ENCODE data around the gene SLC25A51.

DNA sequence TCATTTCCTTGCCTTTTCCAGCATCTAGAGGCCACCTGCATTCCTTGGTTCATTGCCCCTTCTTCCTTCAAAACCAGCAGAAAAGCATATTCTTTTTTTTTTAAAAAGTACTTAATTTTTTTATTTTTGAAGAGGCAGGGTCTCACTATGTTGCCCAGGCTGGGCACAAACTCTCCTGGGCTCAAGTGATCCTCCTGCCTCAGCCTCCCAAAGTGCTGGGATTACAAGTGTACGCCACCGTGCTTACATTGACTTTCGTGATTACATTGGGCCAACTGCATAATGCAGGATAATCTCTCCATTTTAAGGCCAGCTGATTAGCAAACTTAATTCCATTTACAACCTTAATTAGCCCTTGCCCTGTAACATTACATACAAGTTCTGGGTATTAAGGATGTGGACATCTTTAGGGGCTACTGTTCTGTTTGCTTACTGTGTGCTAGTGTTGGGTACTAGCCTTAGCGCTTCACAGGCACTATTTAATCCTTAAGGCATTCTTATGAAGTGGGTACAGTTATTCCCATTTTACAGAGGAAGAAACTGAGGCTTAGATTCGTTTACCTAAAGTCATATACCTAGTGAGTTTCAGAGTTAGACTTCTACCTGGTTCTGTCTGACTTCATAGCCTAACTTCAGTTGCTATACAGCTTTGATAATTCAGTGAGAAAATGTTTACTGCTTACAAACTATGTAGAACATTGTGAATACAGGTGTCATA is 33.7 kb downstream of the SLC25A51 start:
- no peak for TF ChIP-seq POLR2A (IDR thresholded peaks at IDR 0.05)
- TF ChIP-seq, protein P1, sequence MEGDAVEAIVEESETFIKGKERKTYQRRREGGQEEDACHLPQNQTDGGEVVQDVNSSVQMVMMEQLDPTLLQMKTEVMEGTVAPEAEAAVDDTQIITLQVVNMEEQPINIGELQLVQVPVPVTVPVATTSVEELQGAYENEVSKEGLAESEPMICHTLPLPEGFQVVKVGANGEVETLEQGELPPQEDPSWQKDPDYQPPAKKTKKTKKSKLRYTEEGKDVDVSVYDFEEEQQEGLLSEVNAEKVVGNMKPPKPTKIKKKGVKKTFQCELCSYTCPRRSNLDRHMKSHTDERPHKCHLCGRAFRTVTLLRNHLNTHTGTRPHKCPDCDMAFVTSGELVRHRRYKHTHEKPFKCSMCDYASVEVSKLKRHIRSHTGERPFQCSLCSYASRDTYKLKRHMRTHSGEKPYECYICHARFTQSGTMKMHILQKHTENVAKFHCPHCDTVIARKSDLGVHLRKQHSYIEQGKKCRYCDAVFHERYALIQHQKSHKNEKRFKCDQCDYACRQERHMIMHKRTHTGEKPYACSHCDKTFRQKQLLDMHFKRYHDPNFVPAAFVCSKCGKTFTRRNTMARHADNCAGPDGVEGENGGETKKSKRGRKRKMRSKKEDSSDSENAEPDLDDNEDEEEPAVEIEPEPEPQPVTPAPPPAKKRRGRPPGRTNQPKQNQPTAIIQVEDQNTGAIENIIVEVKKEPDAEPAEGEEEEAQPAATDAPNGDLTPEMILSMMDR (IDR thresholded peaks at IDR 0.05), result no peak

Data from Peyer's patch (tissue), 4 donors.